Gastrocnemius medialis (tissue), 4 donors: ENCODE data around the gene ARSB.

Source experiments
- CTCF ChIP-seq, 5 experiments: fragments of 450-650 bp in 3 of 5; fragments of 200-600 bp in 2 of 5; sonication (generic) in 2 of 5; IDR thresholded peaks in 4 of 5; conservative IDR thresholded peaks in 1 of 5; 1 replicate in 4 of 5; 2 replicates in 1 of 5; pipeline ENCODE4 v1.5.1; 2016 to 2019; ENCODE audit warnings: antibody characterized with exemption in 5 of 5, mild to moderate bottlenecking in 3 of 5, moderate library complexity in 3 of 5
- POLR2A ChIP-seq, 2 donors: fragments of 450-650 bp; IDR thresholded peaks; one replicate each; pipeline ENCODE4 v1.6.1; 2017; ENCODE audit warnings: antibody characterized with exemption in 2 of 2, mild to moderate bottlenecking in 2 of 2, moderate library complexity in 2 of 2

GRCh38 chr5:78778538-78778937, 206.6 kb downstream of the ARSB start:
- no peak for TF ChIP-seq CTCF (IDR thresholded peaks at IDR 0.05 in 4 of 5, conservative IDR thresholded peaks at IDR 0.05 in 1 of 5)
- no peak for TF ChIP-seq POLR2A (IDR thresholded peaks at IDR 0.05)
